G401.6 (cell line): ENCODE data around the gene FOXP4.

Experiments used
- FAIRE-seq: peaks from 2 replicates; lab custom pipeline; 2012; peaks lifted over from hg19 to GRCh38; lab: Jason Lieb, UNC

FOXP4 gene

DNA sequence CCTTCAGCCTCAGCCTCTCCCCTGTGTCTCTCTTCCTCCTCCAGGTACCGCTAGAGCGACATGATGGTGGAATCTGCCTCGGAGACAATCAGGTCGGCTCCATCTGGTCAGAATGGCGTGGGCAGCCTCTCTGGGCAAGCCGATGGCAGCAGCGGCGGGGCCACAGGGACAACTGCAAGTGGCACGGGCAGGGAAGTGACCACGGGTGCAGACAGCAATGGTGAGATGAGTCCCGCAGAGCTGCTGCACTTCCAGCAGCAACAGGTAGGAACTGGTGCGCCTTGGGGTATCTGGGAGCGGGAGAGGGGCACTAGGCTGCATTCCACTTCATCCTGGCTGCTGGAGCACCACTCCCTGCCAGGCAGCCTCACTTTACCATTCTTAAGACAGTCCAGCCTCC lies 19.5 kb downstream of the FOXP4 start:
- no peak for FAIRE-seq

DNA sequence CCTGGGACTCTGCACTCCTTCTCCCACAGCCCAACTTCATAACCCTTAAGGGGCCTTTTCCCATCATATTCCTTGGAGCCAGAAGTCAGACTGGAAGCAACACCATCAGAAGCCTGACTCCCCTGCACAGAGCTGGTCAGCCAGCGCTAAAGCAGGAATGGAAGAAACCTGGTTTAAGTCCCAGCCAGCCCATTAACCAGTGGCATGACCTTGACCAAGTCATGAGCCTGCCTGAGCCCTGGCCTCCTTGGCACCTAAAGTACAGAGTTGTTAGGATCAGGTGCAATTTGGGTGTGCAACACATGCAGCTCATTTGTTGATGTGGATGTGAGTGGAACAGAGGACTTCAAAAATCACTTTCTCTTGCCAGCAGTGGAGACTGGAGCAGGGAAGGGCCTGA lies 20.8 kb downstream of the FOXP4 start:
- no peak for FAIRE-seq

DNA sequence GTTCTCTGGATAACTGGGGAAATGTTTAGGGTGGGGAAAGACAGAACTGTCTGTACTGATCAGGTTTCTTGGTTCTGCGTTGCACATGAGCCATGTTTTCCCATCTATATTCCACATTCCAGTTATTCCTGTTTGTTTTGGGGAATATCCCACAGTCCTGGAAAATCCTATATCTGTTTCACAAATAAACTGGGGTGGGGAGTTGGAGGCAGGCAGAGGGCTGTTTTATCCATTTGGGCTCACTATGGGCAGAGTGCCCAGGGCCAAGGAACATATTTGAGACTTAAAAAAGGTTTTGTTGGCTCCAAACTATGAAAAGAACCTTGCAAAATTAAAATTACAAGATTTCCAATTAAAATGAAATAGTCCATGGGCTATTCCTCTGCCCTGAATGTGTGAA lies 21.5 kb downstream of the FOXP4 start:
- FAIRE-seq = no peak

DNA sequence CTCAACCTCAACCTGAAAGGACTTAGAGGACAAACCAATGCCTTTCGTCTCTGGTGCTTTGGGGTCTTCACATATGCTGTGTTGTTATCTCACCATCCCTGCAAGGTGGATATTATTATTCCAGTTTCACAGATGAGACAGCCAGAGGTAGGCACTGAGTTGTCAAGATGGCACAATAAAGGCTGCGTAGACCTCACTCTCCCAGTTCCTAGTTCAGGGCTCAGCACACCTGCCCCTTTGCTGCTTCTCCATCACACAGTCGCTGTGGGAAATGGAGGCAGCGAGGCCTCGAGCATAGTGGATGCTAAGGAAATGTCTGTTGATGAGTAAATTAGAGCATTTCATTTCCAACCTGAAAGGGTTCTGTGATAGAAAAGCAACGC lies 22.0 kb downstream of the FOXP4 start:
- FAIRE-seq = no peak

DNA sequence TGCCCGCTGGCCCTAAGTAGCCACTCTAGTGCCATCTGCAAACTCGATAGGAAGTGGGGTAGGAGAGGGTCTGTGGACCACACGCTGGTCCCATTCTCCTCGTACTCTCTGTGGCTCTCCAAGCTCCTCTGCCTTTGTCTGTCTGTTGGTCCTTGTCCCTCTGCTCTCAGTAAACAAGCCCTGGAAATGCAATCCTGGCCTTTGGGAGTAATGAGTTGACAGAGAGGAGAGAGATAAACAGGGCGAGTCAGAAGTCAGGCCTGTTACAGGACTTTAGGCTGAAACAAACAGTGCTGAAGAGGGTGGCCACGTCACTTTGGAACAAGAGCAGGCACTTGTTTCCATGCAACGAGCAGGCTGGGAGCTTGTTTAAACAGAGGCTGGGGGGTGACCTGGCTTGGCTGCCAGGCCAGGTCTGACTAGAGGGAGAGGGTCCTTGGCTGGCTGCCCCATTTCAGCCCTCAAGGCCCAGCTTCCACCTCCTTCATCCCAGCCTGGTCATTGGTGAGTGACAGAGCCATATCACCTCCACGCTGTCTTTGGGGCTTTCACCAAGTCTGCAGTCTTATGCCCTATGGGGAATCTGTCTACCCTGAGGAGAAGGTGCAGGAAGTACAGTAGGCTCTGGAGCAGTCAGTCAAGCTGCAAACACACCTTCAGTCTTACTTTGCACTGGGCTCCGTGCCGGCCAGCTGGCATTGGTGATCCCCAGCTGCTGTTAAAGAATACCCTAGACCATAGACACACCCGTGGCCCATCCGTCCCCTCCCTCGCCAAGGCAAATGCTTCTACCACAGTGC lies 22.6 kb downstream of the FOXP4 start:
- no peak for FAIRE-seq

DNA sequence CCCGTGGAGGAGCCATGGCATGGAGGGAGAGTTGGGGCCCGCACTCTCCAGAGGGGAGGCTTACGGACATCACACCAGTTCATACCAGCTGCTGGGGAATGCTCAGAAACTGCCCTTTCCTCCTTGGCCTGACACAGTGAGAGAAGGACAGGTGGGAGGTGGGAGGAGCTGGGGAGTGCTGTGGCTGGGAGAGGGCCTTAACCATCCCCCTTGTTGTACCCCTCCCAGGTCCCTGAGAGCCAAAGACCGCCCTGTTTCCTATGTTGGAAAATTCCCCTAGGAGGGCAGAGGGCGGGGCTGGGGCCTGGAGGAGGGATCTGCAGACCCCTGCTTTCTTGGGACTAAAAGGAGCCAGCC lies 24.1 kb downstream of the FOXP4 start:
- no peak for FAIRE-seq

DNA sequence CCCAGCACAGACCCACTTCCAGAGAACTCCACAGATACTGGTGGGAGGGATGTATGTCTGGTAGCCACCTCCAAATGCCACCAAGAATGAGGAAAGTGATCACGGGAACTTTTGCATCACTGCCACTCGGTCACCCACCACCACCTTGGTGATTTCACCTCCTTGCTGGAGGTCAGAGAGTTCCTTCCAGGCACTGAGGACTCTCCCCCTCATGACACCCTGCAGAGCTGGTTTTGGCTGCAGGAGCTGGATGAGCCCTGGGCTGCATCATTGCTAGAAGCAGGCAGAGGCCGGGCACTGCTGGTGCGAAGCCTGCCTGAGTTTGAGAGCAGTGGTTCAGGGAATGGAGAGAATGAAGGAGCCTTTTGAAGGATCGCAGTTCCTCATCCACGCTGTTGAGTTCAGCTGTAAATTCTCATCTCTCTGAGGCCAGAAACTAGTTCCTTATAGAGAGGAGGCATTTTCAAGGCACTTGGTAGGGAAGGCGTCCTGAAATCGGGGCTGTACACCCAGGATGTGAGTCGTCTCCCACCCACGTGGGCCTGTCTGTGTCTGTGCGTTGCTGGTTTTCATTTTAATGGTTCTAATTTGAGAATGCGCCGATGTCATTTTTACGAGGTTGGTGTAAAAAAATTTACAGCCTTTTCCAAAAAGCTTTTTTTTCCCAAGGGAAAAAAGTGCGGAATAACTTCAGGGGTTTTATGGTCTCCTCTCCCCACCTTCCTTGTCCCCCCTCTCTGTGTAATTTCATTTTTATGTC lies 25.0 kb downstream of the FOXP4 start:
- no peak for FAIRE-seq

DNA sequence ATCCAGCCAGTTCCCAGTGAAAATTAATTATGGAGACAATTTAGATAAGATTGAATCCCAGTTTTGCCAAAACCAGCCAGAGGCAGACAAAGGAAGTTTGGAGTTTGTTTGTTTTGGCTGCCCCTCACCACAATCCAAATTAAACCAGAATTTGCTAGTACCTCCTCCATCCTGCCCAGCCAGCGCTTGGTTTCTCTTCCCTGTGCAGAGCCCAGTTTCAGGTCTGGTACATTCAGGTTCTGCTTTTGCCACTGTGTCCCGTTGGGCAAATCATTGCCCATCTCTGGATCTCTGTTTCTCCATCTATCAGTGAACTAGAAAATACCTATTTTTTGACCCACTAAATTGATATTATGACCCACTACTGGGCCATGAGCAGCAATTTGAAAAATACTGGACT lies 26.4 kb downstream of the FOXP4 start:
- FAIRE-seq = no peak

DNA sequence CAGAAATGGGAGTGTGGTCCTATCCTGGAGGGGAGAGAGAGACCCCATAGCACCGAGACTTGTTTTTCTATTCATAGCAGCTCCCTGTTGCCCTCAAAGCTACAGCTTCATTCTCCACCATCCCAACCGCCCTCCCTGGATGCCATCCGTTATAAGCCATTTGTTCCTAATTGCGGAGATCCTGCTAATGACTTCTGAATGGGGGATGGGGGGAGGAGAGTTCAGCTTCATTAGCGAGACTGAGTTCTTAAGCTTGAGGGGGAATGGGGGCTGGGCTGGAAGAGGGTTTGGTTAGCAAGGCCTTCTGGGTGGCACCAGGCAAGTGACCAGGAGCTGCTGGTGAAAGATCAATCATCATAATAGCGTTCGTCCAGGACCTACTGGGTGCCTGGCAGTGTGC lies 27.1 kb downstream of the FOXP4 start:
- no peak for FAIRE-seq

DNA sequence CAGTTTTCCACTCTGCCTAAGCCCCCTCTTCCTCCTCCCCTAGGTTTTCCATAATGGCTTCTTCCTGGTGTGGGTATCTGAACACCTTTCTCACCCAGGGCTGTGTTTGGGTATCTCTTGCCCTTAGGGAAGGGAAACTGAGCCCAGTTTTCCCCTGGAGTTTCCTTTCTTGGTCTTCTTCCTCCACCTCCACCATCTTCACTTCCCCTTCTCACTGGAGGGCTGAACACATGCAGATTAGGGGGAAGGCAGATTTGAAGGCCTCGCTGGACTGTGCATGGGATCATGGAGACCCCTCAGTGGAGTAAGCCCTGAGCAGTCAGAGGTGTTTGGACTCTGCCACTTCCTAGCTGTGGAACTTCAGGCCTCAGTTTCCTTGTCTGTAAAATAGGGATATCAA lies 27.8 kb downstream of the FOXP4 start:
- no peak for FAIRE-seq

DNA sequence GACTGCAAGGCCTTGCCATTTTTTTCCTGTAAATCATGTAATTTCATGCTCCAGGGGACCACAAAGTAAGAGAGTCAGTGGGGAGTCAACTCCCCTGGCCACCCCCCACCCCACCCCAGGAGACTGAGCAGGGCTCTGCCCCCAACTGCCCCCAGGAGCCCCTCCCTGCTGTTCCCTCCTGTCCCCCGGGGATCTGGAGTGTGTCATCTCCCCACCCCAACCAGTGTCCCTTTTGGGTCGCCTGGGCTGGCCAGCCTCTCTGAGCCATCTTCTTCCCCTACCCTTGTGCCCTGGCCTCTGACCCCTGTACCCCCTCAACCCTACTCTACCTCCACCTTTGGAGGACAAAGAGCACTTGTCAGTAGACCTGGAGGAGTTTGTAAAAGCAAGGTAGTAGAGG lies 29.4 kb downstream of the FOXP4 start:
- no peak for FAIRE-seq

DNA sequence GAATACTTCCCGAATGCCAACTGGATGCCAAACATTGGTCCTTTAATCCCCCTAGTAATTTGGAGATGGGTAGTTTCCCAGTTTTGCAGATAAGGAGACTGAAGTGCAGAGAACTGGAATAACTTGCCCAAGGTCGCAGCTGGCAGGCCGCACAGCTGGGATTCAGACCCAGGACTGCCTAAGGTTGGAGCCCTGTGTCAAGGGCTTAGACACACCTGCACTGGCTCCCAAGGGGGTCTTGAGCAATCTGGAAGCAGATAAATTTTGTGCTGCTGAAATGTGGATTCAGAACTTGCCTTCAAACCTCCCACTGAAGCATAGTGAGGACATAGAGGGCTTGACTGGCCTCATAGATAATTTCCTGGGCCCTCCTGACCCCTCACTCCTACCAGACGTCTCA lies 30.5 kb downstream of the FOXP4 start:
- no peak for FAIRE-seq

DNA sequence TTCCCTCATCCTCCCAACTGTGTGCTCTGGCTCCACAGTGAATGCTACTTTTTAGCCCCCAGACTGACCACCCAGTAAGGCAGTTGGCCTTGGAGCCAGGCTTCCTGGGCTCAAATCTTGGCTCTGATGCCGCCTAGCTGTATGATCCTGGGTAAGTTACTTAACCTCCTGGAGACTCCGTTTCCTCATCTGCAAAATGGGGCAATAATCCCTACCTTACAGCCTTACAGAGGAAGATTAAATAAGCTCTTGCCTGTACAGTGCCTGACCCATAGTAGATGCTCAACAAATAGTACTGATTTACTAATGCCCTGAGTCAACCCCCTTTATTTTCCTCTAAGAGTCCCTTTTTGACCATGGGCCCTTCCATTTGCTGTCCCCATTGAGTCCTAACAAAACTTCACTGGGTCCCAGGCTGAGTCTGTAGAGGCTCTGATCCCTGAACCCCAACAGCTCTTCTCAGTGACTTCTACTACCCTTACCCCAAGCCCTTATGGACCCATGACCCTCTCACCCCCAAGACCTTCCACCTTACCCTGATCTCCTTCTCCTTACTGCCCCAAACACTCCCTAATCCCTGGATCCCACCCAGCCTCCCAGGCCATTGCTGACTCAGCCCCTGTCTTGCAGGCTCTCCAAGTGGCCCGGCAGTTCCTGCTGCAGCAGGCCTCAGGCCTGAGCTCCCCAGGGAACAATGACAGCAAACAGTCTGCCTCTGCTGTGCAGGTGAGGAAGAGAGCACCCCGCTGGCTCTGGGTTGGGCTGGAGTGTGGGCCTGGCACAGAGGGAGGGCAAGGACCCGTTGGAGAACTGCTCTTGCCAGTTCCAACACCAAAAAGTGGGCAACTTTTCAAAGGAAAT lies 31.4 kb downstream of the FOXP4 start:
- no peak for FAIRE-seq

DNA sequence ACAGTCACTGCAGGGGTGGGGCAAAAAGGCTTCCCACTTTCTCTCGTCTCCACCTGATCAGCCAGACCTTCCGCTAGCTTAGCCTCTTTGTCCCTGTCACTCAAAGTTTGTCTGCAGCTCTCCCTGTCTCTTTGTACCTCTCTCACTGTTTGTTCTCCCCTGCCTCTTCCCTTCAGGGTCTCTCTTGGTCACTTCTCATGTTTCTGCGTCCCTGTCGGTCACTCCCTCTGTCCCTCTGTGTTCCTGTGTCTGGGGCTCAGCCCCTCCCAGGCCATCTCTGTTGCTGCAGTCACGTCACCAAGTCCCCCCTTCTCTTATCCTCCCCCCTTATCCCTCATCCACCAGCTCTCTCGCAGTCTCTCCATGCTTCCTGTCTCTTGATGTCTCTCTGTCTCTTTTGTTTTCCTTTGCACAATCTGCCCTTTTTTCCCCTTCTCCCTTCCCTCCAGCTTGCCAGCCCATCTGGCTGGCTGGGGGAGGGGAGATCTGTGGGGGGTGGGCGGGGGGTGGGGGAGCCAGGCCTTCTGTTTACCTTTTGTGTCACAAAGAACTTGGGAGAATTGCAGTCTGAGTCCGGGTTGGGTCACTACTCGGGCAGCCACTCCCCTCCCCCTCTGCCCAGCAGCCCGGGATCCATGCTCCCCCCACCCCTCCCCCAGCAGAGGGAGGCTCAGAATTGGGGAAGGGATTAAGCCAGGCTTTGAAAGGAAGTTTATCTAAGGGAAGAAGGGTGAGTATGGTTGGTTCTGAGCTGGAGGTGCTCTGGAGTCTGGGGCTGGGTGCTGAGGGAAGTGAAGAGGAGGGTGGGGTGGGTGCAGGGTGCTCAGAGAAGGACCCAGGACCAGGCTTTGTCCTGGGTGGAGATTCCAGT lies 32.3 kb downstream of the FOXP4 start:
- FAIRE-seq = no peak

DNA sequence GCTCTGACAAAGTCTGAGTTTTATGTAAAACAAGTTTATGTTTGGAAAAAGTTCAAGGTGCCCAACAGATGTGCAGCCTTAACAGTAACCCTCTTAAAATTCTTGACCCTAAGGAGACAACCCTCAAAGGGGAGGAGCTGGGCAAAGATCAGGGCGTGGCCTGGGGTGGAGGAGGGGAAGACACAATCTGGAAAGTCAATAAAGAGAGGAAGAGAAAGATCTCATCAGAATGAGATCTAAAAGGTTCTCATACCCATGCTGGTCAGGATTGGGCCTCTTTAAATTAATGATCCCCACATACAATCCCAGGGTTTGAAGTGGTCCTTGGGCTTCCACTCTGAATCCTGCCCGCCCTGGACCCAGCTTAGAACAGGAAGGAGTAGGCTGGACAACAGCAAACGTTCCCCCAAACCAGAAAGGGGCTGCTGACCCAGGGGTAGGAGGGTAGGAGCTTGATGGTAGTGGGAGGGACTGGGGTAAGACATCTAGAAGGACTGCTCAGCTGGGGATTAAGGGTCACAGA lies 33.0 kb downstream of the FOXP4 start:
- no peak for FAIRE-seq

DNA sequence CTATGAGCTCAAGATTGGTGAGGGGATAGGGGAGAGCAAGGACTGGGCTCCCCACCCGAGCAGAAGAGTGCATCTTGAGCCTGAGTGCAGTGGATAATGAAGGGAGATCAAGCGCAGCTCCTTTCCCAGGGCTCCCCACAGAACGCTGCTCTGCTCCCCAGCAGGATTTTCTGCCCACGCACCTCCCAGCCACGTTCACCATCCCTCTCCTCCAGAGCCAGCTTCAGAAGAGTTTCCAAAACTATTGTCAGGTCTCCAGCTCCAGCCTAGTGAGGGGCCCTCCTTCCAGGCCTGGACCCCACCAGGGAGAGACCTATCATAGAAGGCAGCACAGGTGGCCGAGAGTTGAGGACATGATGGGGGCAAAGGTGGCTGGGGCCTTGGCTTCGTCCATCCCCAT lies 34.5 kb downstream of the FOXP4 start:
- no peak for FAIRE-seq

DNA sequence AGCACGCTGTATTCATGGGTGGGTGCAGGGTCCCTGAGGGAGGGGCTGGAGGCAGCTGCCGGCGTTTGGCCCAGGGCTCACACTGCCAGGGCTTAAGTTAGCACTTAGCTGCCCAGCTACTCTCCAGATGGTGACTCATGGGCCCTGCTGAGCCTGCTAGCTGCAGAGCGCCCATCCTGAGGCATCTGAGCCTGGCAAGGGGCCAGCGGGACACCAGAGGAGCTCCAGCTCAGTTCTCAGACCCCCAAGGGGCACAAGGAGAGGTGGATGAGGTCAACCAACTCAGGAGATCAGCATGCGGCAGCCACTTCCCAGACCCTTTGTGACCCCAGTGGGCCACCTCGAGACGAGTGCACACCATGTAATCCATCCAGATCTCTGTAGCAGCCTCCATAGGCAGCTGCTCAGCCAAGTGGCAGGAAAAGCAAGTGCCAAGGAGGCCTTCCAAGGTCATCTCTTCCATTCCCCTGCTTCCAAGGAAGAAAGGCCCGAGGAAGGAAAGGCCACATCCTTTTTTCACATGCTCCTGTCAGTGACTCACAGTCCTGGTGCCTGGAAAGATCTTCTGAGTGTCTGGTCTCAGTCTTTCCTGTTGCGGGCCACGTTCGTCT lies 35.3 kb downstream of the FOXP4 start:
- FAIRE-seq = no peak

DNA sequence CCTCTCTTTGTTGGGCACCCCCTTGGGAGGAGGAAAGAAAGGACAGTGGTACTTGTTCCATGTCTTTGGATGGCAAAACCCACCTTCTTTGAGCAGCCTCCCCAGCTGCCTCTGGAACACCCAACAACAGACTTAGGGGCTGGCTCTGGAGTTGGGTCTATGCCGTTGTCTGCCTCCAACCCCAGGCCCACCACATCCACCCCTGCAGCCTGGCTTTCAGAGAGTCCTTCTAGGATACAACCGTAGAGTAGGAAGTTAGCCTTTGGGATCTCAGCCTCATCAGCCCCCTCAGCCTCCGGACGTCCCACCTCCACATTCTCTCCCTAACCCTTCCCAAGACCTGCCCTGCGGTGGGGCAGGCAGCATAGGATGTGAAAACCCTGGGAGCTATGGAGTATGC lies 36.4 kb downstream of the FOXP4 start:
- no peak for FAIRE-seq

DNA sequence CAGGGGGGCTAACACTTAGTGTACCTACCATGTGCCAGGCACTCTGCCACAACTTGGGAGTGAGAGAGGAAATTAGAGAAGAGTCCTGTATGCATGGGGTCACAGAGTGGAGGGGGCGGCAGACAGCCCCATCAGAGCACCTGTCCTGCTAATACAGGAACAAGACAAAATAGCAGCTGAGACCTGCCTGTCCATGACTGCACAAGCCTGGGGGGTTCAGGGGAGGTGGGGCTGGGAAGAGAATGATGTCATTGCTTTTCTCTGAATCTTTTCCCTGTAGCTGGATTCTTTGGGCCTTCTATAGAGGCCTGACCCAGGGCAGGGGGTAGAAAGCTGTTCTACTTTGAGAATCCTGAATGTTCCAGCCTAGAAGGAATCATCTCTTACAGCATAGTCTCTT lies 37.4 kb downstream of the FOXP4 start:
- no peak for FAIRE-seq

DNA sequence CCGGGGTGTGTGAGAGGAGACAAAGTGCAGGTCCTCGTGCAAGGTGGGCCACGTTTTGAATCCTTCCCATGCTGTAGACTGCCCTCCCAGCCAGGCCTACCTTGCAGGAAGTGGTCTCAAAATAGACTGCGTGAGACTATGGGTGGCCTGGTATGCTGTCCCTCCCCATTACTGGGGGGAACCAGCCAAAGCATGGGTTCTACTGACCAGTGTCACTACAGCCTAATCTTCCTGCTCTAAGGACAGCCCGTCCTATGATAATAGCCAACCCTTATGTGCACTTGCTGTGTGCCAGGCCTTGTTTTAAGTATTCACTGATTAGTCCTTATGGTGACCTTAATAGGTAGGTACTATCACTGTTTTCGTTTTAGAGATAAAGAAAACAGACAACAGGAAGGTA lies 38.0 kb downstream of the FOXP4 start:
- FAIRE-seq = no peak

DNA sequence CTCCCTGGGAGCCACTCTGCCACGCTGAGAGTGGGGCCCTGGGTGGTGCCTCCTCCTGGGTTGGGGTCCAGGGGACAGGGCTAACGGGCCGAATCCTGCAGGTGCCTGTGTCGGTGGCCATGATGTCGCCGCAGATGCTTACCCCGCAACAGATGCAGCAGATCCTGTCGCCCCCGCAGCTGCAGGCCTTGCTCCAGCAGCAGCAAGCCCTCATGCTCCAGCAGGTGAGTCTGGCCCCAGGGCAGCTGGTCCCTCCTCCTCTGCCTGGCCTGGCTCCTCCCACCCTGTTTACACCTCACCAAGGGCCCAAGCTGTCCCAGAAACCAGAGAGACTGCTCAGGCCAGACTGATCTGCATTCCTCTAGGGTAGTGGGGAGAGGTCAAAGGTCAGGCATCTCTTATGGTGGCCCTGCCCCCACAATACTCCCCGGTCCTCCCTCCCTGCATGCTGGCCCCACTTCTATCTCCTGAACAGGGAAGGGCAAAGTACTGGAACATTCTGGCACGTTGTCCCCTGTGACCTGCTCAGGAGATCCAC lies 38.6 kb downstream of the FOXP4 start:
- FAIRE-seq = no peak
